Neural cell (in vitro differentiated cells): Measurements from ENCODE around the gene KRTAP12-2. TPM values are rescaled to one million over a fixed set of nuclear protein-coding genes. Genes with fewer than 3 reads are reported as not detected.

ENCODE experiments used
- H2AFZ ChIP-seq: fragments of 200-600, 300-800 bp; sonication (generic), shearing (Covaris generic); 2 replicates; pipeline ENCODE4 v1.6.0; 2014; ENCODE audit warnings: low read depth, mild to moderate bottlenecking, antibody characterized with exemption, low read length, moderate library complexity
- H3F3A ChIP-seq: fragments of 200-600 bp; shearing (Covaris generic); 2 replicates; pipeline ENCODE4 v1.6.1; 2016; ENCODE audit warnings: mild to moderate bottlenecking, moderate library complexity, mixed read lengths, antibody characterized with exemption, low read length; ENCODE audit not compliant: insufficient read depth, poor library complexity, severe bottlenecking
- H3K27ac ChIP-seq: fragments of 200-600, 300-800 bp; sonication (generic), shearing (Covaris generic); 2 replicates; pipeline ENCODE4 v1.5.1; 2014; ENCODE audit warnings: mild to moderate bottlenecking, low read length, moderate library complexity
- H3K27me3 ChIP-seq: fragments of 300-800, 200-600 bp; sonication (generic), shearing (Covaris generic); 2 replicates; pipeline ENCODE4 v1.6.0; 2014; ENCODE audit warnings: mild to moderate bottlenecking, low read depth, low read length, moderate library complexity; ENCODE audit not compliant: insufficient read depth
- H3K36me3 ChIP-seq: fragments of 300-800, 200-600 bp; sonication (generic), shearing (Covaris generic); 2 replicates; pipeline ENCODE4 v1.5.1; 2014; ENCODE audit warnings: mild to moderate bottlenecking, antibody characterized with exemption, low read length, moderate library complexity; ENCODE audit not compliant: insufficient read depth
- H3K4me2 ChIP-seq: fragments of 300-800, 200-600 bp; sonication (generic), shearing (Covaris generic); 2 replicates; pipeline ENCODE4 v1.6.0; 2014; ENCODE audit warnings: mild to moderate bottlenecking, low read length
- H3K4me3 ChIP-seq: fragments of 300-800, 200-600 bp; sonication (generic), shearing (Covaris generic); 2 replicates; pipeline ENCODE4 v1.5.1; 2014; ENCODE audit warnings: mild to moderate bottlenecking, low read length, moderate library complexity
- H3K79me2 ChIP-seq: fragments of 200-600 bp; shearing (Covaris generic); replicated peaks from 2 replicates; pipeline ENCODE4 v1.6.0; 2014; ENCODE audit warnings: mild to moderate bottlenecking, low read length, moderate library complexity; ENCODE audit not compliant: insufficient read depth
- H3K9ac ChIP-seq: fragments of 300-800, 200-600 bp; sonication (generic), shearing (Covaris generic); 2 replicates; pipeline ENCODE4 v1.6.1; 2016; ENCODE audit warnings: mild to moderate bottlenecking, low read length, mixed read lengths
- H3K9me2 ChIP-seq: fragments of 200-600 bp; shearing (Covaris generic); 2 replicates; pipeline ENCODE4 v1.6.1; 2016; ENCODE audit warnings: mild to moderate bottlenecking, low read length, mixed read lengths; ENCODE audit not compliant: insufficient read depth
- H3K9me3 ChIP-seq: fragments of 200-600, 300-800 bp; sonication (generic), shearing (Covaris generic); 2 replicates; pipeline ENCODE4 v1.6.1; 2016; ENCODE audit warnings: mild to moderate bottlenecking, mixed run types, low read length, moderate library complexity, mixed read lengths
- H4K20me1 ChIP-seq: fragments of 200-600 bp; shearing (Covaris generic); 2 replicates; pipeline ENCODE4 v1.6.1; 2016; ENCODE audit warnings: mild to moderate bottlenecking, mixed run types; ENCODE audit not compliant: insufficient read depth
- EP300 ChIP-seq: fragments of 450-650 bp; conservative IDR thresholded peaks from 2 replicates; pipeline ENCODE4 v1.6.1; 2014; ENCODE audit warnings: antibody characterized with exemption, mild to moderate bottlenecking, moderate library complexity; ENCODE audit not compliant: poor library complexity, severe bottlenecking
- EZH2 ChIP-seq: fragments of 200-600, 300-800 bp; shearing (Covaris generic), sonication (generic); IDR thresholded peaks from 2 replicates; pipeline ENCODE4 v1.6.1; 2014; ENCODE audit warnings: antibody characterized with exemption, low read length, borderline replicate concordance, mild to moderate bottlenecking; ENCODE audit not compliant: insufficient read depth, poor library complexity, severe bottlenecking
- MXI1 ChIP-seq: fragments of 450-650 bp; conservative IDR thresholded peaks from 2 replicates; pipeline ENCODE4 v1.6.1; 2014; ENCODE audit warnings: antibody characterized with exemption, mild to moderate bottlenecking; ENCODE audit not compliant: poor library complexity, severe bottlenecking
- POLR2AphosphoS5 ChIP-seq: IDR thresholded peaks from 2 replicates; pipeline ENCODE4 v1.6.1; 2012
- RAD21 ChIP-seq: fragments of 450-650 bp; conservative IDR thresholded peaks from 2 replicates; pipeline ENCODE4 v1.6.1; 2014; ENCODE audit warnings: antibody characterized with exemption, mild to moderate bottlenecking, moderate library complexity
- REST ChIP-seq: IDR thresholded peaks from 2 replicates; pipeline ENCODE4 v1.6.1; 2012; ENCODE audit warnings: borderline replicate concordance
- TAF1 ChIP-seq: IDR thresholded peaks from 2 replicates; pipeline ENCODE4 v1.6.1; 2012; ENCODE audit warnings: low read depth
- polyA plus RNA-seq: library from polyadenylated mRNA; depleted of rRNA; stranded (reverse); fragments of >200 nt; gene quantifications from 2 replicates; pipeline ENCODE4 v1.2.3, GENCODE V29; 2014
- TF ChIP-seq, protein P1 (sequence below): fragments of 450-650 bp; IDR thresholded peaks from 2 replicates; pipeline ENCODE4 v1.5.1; 2014; ENCODE audit warnings: antibody characterized with exemption, mild to moderate bottlenecking, moderate library complexity; ENCODE audit not compliant: poor library complexity, severe bottlenecking

Gene KRTAP12-2
- polyA plus RNA-seq, 1 donor from 2014 or later: not detected

- TF ChIP-seq RAD21 (no peak), POLR2AphosphoS5 (no peak), EZH2 (no peak)
- Histone ChIP-seq H3K4me2 (no peak overlapping the region), H3K36me3 (no peaks in the 10 kb centered on the region), H3K9ac (no peak overlapping the region), H3F3A (no peaks in the 10 kb centered on the region), H3K27ac (no peak overlapping the region), H3K9me2 (no peaks in the 10 kb centered on the region), H3K27me3 (no peaks in the 10 kb centered on the region), H3K9me3 (peaks cover 4% of the 10 kb centered on the region), H2AFZ (no peak overlapping the region), H3K4me3 (no peak overlapping the region), H4K20me1 (no peaks in the 10 kb centered on the region), H3K79me2 (no peaks in the 10 kb centered on the region)
These were observed 4.1 kb upstream of the KRTAP12-2 start for GRCh38 chr21:44670642-44671432.

DNA sequence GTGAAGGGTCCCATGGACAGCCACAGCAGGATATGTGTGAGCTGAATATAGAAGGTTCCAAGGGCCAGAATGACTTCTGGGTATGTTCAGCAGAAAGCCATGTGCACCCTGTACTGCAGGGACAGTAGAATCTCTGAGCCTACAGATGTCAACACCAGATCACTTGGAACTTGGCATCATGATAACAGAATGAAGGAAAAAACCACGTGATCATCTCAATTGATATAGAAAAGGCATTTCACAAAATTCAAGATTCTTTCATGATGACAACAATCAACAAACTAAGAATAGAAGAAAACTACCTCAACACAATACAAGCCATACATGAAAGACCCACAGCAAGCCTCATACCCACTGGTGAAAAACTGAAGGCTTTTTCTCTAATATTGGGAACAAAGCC lies 885 bp upstream of the KRTAP12-2 start:
- no peaks in the 10 kb centered on the region for H3F3A ChIP-seq

More for the DNA sequence above, 885 bp upstream of the KRTAP12-2 start:
- Histone ChIP-seq H3K4me3 (no peak overlapping the region), H3K9ac (no peak overlapping the region), H3K4me2 (no peak overlapping the region), H3K27ac (no peak overlapping the region), H3K79me2 (no peaks in the 10 kb centered on the region), H2AFZ (no peak overlapping the region), H3K36me3 (no peaks in the 10 kb centered on the region), H3K9me2 (no peaks in the 10 kb centered on the region), H4K20me1 (no peaks in the 10 kb centered on the region), H3K27me3 (no peaks in the 10 kb centered on the region), H3K9me3 (peaks cover 4% of the 10 kb centered on the region)
- TF ChIP-seq, protein P1, sequence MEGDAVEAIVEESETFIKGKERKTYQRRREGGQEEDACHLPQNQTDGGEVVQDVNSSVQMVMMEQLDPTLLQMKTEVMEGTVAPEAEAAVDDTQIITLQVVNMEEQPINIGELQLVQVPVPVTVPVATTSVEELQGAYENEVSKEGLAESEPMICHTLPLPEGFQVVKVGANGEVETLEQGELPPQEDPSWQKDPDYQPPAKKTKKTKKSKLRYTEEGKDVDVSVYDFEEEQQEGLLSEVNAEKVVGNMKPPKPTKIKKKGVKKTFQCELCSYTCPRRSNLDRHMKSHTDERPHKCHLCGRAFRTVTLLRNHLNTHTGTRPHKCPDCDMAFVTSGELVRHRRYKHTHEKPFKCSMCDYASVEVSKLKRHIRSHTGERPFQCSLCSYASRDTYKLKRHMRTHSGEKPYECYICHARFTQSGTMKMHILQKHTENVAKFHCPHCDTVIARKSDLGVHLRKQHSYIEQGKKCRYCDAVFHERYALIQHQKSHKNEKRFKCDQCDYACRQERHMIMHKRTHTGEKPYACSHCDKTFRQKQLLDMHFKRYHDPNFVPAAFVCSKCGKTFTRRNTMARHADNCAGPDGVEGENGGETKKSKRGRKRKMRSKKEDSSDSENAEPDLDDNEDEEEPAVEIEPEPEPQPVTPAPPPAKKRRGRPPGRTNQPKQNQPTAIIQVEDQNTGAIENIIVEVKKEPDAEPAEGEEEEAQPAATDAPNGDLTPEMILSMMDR: no peak
- TF ChIP-seq POLR2AphosphoS5 (no peak), TAF1 (no peak), MXI1 (no peak), REST (no peak), EZH2 (no peak), EP300 (no peak), RAD21 (no peak)
